ENCODE data around the gene KCNB1.

KCNB1 gene

GRCh38 chr20:49482621-49483017, at the start of gene KCNB1:
Gene KCNB1, minus strand, starts transcription at chr20:49482668. Its CDS starts 188 bp downstream, at chr20:49482480.
- peak in 1 of 2 experiments; percentile 17 for DNase-seq

GRCh38 chr20:49529470-49529869, 47.0 kb upstream of the KCNB1 start:
- no peak for DNase-seq

- no peak for DNase-seq
Observed at GRCh38 chr20:49526568-49526967, 44.1 kb upstream of the KCNB1 start.

GRCh38 chr20:49526056-49526455, 43.6 kb upstream of the KCNB1 start:
- no peak for DNase-seq

GRCh38 chr20:49523767-49524360, 41.4 kb upstream of the KCNB1 start:
- no peak for DNase-seq

- no peak for DNase-seq
Observed at GRCh38 chr20:49521356-49521755, 38.9 kb upstream of the KCNB1 start.

- DNase-seq = no peak
Observed at GRCh38 chr20:49519777-49520359, 37.4 kb upstream of the KCNB1 start.

- DNase-seq = no peak
Observed at GRCh38 chr20:49519212-49519712, 36.8 kb upstream of the KCNB1 start.

GRCh38 chr20:49518576-49518975, 36.1 kb upstream of the KCNB1 start:
- DNase-seq = no peak

- DNase-seq = no peak
Observed at GRCh38 chr20:49517805-49518100, 35.3 kb upstream of the KCNB1 start.

- DNase-seq = no peak
Observed at GRCh38 chr20:49516916-49517804, 34.7 kb upstream of the KCNB1 start.

GRCh38 chr20:49515586-49515985, 33.1 kb upstream of the KCNB1 start:
- no peak for DNase-seq

- no peak for DNase-seq
Observed at GRCh38 chr20:49513517-49513916, 31.0 kb upstream of the KCNB1 start.

- DNase-seq = no peak
Observed at GRCh38 chr20:49513009-49513408, 30.5 kb upstream of the KCNB1 start.

GRCh38 chr20:49511788-49512525, 29.5 kb upstream of the KCNB1 start:
- no peak for DNase-seq

GRCh38 chr20:49510562-49511122, 28.2 kb upstream of the KCNB1 start:
- DNase-seq = no peak

- peak; percentile 78 to 86 for DNase-seq
Observed at GRCh38 chr20:49508435-49509199, 26.1 kb upstream of the KCNB1 start.

- DNase-seq = no peak
Observed at GRCh38 chr20:49507741-49508434, 25.4 kb upstream of the KCNB1 start.

- peak; percentile 15 to 38 for DNase-seq
Observed at GRCh38 chr20:49505518-49505917, 23.1 kb upstream of the KCNB1 start.

GRCh38 chr20:49503176-49503575, 20.7 kb upstream of the KCNB1 start:
- DNase-seq = no peak

GRCh38 chr20:49501917-49502316, 19.4 kb upstream of the KCNB1 start:
- DNase-seq = peak in 1 of 2 experiments; percentile 6

GRCh38 chr20:49497398-49497669, 14.9 kb upstream of the KCNB1 start:
- no peak for DNase-seq

Data from Kasumi-1 (cell line).